HepG2 (cell line): ENCODE measurements around the gene BMI1. TPM values are rescaled to one million over a fixed set of nuclear protein-coding genes. Genes with fewer than 3 reads are reported as not detected.

Experiments
- ATAC-seq: fragments of 200-7000 bp; cut with Tn5 transposase; 3 replicates; pipeline ENCODE4 v1.9.1; 2020; ENCODE audit warnings: mild to moderate bottlenecking, moderate library complexity
- BruUV-seq: library from RNA; stranded (reverse); fragments of 400-500 nt; replicated peaks from 2 replicates; lab custom pipeline; 2021; lab: Mats Ljungman, UMichigan
- CTCF ChIA-PET: fragments of 300-600 bp; formaldehyde crosslinking; extraction: SDS; loops from one replicate; lab custom pipeline; 2021; ENCODE audit warnings: low total read pairs, inconsistent platforms, low intra/inter-chr PET ratio; lab: Yijun Ruan, JAX
- POLR2A ChIA-PET: fragments of 350-600 bp; sonication (Branson Sonifier 250); formaldehyde crosslinking; loops from one replicate; lab custom pipeline; 2020; ENCODE audit warnings: antibody characterized with exemption, inconsistent platforms; lab: Yijun Ruan, JAX
- DNase-seq: peaks from one replicate; pipeline ENCODE4 v3.0.0-alpha.2; 2015; ENCODE audit warnings: low spot score
- FAIRE-seq: peaks from 3 replicates; lab custom pipeline; 2011; peaks lifted over from hg19 to GRCh38; lab: Jason Lieb, UNC
- H2AFZ ChIP-seq: one replicate; pipeline ENCODE4 v1.6.1; 2011; ENCODE audit warnings: low read length, inconsistent platforms
- H3K27ac ChIP-seq: fragments of 300-600 bp; 3 replicates; pipeline ENCODE4 v1.8.0; 2011; ENCODE audit warnings: mixed run types, mild to moderate bottlenecking, mixed read lengths, low read length, inconsistent platforms; ENCODE audit not compliant: insufficient read depth; ENCODE audit errors: extremely low read length
- H3K27me3 ChIP-seq, 2 experiments: fragments of 200-600 bp in 1 of 2; 2 replicates in 1 of 2; 3 replicates in 1 of 2; pipeline versions ENCODE4 v1.6.0 to v1.8.0; 2011; ENCODE audit warnings: low read length in 2 of 2, mild to moderate bottlenecking in 2 of 2, moderate library complexity in 2 of 2, inconsistent platforms in 1 of 2; ENCODE audit not compliant: insufficient read depth in 2 of 2, control insufficient read depth in 1 of 2
- H3K36me3 ChIP-seq, 2 experiments: fragments of 200-600 bp in 1 of 2; replicated peaks in 1 of 2; 2 replicates in 1 of 2; 3 replicates in 1 of 2; pipeline versions ENCODE4 v1.5.1 to v1.8.0; 2011; ENCODE audit warnings: low read length in 2 of 2, inconsistent platforms in 1 of 2; ENCODE audit not compliant: insufficient read depth in 2 of 2, control insufficient read depth in 1 of 2
- H3K4me1 ChIP-seq: 2 replicates; pipeline ENCODE4 v1.5.1; 2012; ENCODE audit warnings: low read length, inconsistent platforms; ENCODE audit not compliant: insufficient read depth
- H3K4me2 ChIP-seq: 2 replicates; pipeline ENCODE4 v1.6.0; 2011; ENCODE audit warnings: low read depth, low read length, inconsistent platforms
- H3K4me3 ChIP-seq, 3 experiments: fragments of 200-600 bp in 1 of 3; sonication (generic), shearing (Covaris generic) in 1 of 3; replicated peaks in 1 of 3; 2 replicates each; pipeline ENCODE4 v1.5.1; 2011 to 2016; ENCODE audit warnings: low read length in 3 of 3, inconsistent platforms in 2 of 3, low read depth in 2 of 3, mild to moderate bottlenecking in 2 of 3, control low read depth in 1 of 3, mixed read lengths in 1 of 3; ENCODE audit not compliant: insufficient read depth in 1 of 3
- H3K79me2 ChIP-seq: one replicate; pipeline ENCODE4 v1.6.1; 2011; ENCODE audit warnings: low read length, inconsistent platforms; ENCODE audit not compliant: insufficient read depth
- H3K9ac ChIP-seq: 2 replicates; pipeline ENCODE4 v1.6.0; 2011; ENCODE audit warnings: mild to moderate bottlenecking, low read depth, low read length, inconsistent platforms; ENCODE audit not compliant: insufficient read depth
- H3K9me3 ChIP-seq: 2 replicates; pipeline ENCODE4 v1.5.1; 2012; ENCODE audit warnings: mild to moderate bottlenecking, low read length
- H4K20me1 ChIP-seq: 2 replicates; pipeline ENCODE4 v1.6.0; 2011; ENCODE audit warnings: inconsistent platforms, mild to moderate bottlenecking, low read length, moderate library complexity; ENCODE audit not compliant: insufficient read depth
- FOSL1 ChIP-seq: sonication (generic); formaldehyde crosslinking; IDR thresholded peaks from 2 replicates; pipeline ENCODE4 v1.9.0; 2021; ENCODE audit warnings: missing genetic modification reagents, borderline replicate concordance
- NFYB ChIP-seq: sonication (generic); formaldehyde crosslinking; IDR thresholded peaks from 2 replicates; pipeline ENCODE4 v1.4.0; 2020; ENCODE audit warnings: missing genetic modification reagents
- ZFP36L1 ChIP-seq: sonication (generic); formaldehyde crosslinking; IDR thresholded peaks from 2 replicates; pipeline ENCODE4 v1.8.0; 2022; ENCODE audit warnings: mild to moderate bottlenecking, missing genetic modification reagents, moderate library complexity
- ZNF230 ChIP-seq: sonication (generic); formaldehyde crosslinking; IDR thresholded peaks from 2 replicates; pipeline ENCODE4 v1.4.0; 2020; ENCODE audit warnings: mild to moderate bottlenecking, missing genetic modification reagents
- ZNF460 ChIP-seq: sonication (generic); formaldehyde crosslinking; IDR thresholded peaks from 2 replicates; pipeline ENCODE4 v1.5.1; 2020; ENCODE audit warnings: missing genetic modification reagents, mild to moderate bottlenecking, borderline replicate concordance
- ZNF629 ChIP-seq: sonication (generic); formaldehyde crosslinking; conservative IDR thresholded peaks from 2 replicates; pipeline ENCODE4 v1.5.0; 2020; ENCODE audit warnings: missing genetic modification reagents
- WGBS: methylation state at CpG from one replicate; pipeline ENCODE4 v1.1.6; 2017; ENCODE audit warnings: low lambda C conversion rate; 5-methylcytosine and 5-hydroxymethylcytosine counted together
- in situ Hi-C: cut with HindIII; loops from 2 replicates; pipeline ENCODE4 v1.10.0; 2017; ENCODE audit warnings: low pct_unique_long_range_greater_than_20kb; ENCODE audit not compliant: extremely low pct_ligation_motif_present
- intact Hi-C: fragments of 100-400 bp; cut with micrococcal nuclease; formaldehyde crosslinking; loops from one replicate; pipeline ENCODE4 v1.10.0; 2022; ENCODE audit not compliant: unreplicated experiment
- polyA plus RNA-seq, 8 experiments: library from polyadenylated mRNA; depleted of rRNA in 3 of 8; stranded (reverse) in 7 of 8; unstranded in 1 of 8; fragments of >200 nt; fragmentation: Illumina TruSeq in 4 of 8; extraction: Trizol in 4 of 8; gene quantifications; 2 replicates each; pipeline versions ENCODE4 v1.2.1 to v1.2.3, GENCODE V29; 2011 to 2016; ENCODE audit warnings: low read depth in 4 of 8, missing spikeins in 1 of 8, mixed read lengths in 1 of 8; ENCODE audit not compliant: insufficient read depth in 1 of 8
- total RNA-seq, 5 experiments: library from RNA; depleted of rRNA; stranded (reverse); fragments of >200 nt; fragmentation: Illumina TruSeq; extraction: Trizol; gene quantifications; 2 replicates each; pipeline ENCODE4 v1.2.3, GENCODE V29; 2016; ENCODE audit warnings: low read depth in 1 of 5
- TF ChIP-seq, protein P1 (sequence below): sonication (generic); formaldehyde crosslinking; IDR thresholded peaks from 2 replicates; pipeline ENCODE4 v1.4.0; 2020; ENCODE audit warnings: mild to moderate bottlenecking, missing genetic modification reagents, borderline replicate concordance
- TF ChIP-seq, protein P2 (sequence below), 2 experiments: fragments of 450-650 bp in 1 of 2; sonication (generic) in 1 of 2; formaldehyde crosslinking in 1 of 2; IDR thresholded peaks; 2 replicates each; pipeline versions ENCODE4 v1.6.1 to v1.8.0; 2016 to 2022; ENCODE audit warnings: antibody characterized with exemption in 1 of 2, mild to moderate bottlenecking in 1 of 2, missing genetic modification reagents in 1 of 2
- TF ChIP-seq, protein P3 (sequence below): sonication (generic); formaldehyde crosslinking; IDR thresholded peaks from 2 replicates; pipeline ENCODE4 v1.5.1; 2020; ENCODE audit warnings: missing genetic modification reagents, mild to moderate bottlenecking, borderline replicate concordance
- TF ChIP-seq, protein P4 (sequence below): sonication (generic); formaldehyde crosslinking; IDR thresholded peaks from 2 replicates; pipeline ENCODE4 v1.4.0; 2020; ENCODE audit warnings: mild to moderate bottlenecking, missing genetic modification reagents

BMI1 gene
- total and polyA plus RNA-seq, 2 of the 13 experiments (the other 11 are each of a cell fraction or from before 2014, with no cell fraction given), result 30.5 to 44.0 TPM

DNA sequence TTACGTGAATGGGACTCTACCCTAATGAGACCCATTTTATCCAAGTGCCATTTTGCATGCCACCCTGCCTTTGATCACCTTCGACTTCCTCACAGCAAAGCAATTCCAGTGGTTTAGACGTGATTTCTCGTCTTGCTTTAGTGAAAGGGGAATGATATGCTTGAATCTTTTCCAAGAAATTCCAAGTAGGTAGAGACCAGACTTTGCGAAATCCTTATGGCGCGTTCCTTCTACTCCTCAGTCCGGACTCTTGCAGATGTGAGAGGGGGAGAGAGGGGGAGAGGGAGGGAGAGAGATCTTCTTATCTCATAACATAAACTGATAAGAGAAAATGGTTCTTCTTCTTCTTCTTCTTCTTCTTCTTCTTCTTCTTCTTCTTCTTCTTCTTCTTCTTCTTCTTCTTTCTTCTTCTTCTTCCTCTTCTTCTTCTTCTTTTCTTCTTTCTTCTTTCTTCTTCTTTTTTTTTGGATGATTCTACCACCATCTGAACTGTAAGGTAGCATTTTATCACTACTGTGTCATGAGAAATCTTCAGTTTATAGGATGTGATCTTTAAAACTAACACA lies 25.3 kb downstream of the BMI1 start:
- H3K4me2 ChIP-seq, result no peak overlapping the region
- H2AFZ ChIP-seq, result no peak overlapping the region
- no peak overlapping the region for H3K9ac ChIP-seq
- H3K36me3 ChIP-seq, result no peaks in the 10 kb centered on the region
- ChIA-PET POLR2A (no interaction called here), CTCF (no interaction called here)
- no peak for FAIRE-seq
- DNase-seq, result no peak
- intact Hi-C loops (no loop called here), in situ Hi-C loops (no loop called here)
- no peak overlapping the region for H3K4me3 ChIP-seq
- H3K79me2 ChIP-seq, result no peaks in the 10 kb centered on the region
- H3K9me3 ChIP-seq, result no peaks in the 10 kb centered on the region
- H3K27ac ChIP-seq, result no peak overlapping the region
- BruUV-seq, result no TSS peak
- ATAC-seq, result no peak
- 62% methylated on average over 8 of the region's 8 CpGs for WGBS
- H4K20me1 ChIP-seq, result no peaks in the 10 kb centered on the region
- peaks cover 1 to 15% of the 10 kb centered on the region in 2 experiments; a peak in 2 of 5 replicates for H3K27me3 ChIP-seq
- H3K4me1 ChIP-seq, result peaks cover 6% of the 10 kb centered on the region; the same call in 1 of the 2 replicates
- no peak for TF ChIP-seq ZNF629 (CRISPR knock-in tag)
- no peak for TF ChIP-seq ZFP36L1 (CRISPR knock-in tag)
- no peak for TF ChIP-seq ZNF230
- TF ChIP-seq, protein P1, sequence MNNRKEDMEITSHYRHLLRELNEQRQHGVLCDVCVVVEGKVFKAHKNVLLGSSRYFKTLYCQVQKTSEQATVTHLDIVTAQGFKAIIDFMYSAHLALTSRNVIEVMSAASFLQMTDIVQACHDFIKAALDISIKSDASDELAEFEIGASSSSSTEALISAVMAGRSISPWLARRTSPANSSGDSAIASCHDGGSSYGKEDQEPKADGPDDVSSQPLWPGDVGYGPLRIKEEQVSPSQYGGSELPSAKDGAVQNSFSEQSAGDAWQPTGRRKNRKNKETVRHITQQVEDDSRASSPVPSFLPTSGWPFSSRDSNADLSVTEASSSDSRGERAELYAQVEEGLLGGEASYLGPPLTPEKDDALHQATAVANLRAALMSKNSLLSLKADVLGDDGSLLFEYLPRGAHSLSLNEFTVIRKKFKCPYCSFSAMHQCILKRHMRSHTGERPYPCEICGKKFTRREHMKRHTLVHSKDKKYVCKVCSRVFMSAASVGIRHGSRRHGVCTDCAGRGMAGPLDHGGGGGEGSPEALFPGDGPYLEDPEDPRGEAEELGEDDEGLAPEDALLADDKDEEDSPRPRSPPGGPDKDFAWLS (CRISPR knock-in tag), result no peak
- TF ChIP-seq ZNF460 (CRISPR knock-in tag), result no peak
- no peak for TF ChIP-seq FOSL1 (CRISPR knock-in tag)
- TF ChIP-seq, protein P2, sequence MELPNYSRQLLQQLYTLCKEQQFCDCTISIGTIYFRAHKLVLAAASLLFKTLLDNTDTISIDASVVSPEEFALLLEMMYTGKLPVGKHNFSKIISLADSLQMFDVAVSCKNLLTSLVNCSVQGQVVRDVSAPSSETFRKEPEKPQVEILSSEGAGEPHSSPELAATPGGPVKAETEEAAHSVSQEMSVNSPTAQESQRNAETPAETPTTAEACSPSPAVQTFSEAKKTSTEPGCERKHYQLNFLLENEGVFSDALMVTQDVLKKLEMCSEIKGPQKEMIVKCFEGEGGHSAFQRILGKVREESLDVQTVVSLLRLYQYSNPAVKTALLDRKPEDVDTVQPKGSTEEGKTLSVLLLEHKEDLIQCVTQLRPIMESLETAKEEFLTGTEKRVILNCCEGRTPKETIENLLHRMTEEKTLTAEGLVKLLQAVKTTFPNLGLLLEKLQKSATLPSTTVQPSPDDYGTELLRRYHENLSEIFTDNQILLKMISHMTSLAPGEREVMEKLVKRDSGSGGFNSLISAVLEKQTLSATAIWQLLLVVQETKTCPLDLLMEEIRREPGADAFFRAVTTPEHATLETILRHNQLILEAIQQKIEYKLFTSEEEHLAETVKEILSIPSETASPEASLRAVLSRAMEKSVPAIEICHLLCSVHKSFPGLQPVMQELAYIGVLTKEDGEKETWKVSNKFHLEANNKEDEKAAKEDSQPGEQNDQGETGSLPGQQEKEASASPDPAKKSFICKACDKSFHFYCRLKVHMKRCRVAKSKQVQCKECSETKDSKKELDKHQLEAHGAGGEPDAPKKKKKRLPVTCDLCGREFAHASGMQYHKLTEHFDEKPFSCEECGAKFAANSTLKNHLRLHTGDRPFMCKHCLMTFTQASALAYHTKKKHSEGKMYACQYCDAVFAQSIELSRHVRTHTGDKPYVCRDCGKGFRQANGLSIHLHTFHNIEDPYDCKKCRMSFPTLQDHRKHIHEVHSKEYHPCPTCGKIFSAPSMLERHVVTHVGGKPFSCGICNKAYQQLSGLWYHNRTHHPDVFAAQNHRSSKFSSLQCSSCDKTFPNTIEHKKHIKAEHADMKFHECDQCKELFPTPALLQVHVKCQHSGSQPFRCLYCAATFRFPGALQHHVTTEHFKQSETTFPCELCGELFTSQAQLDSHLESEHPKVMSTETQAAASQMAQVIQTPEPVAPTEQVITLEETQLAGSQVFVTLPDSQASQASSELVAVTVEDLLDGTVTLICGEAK (IDR thresholded peaks at IDR 0.05), result no peak
- TF ChIP-seq, protein P2 (CRISPR knock-in tag; IDR thresholded peaks at IDR 0.05), result no peak
- no peak for TF ChIP-seq NFYB (CRISPR knock-in tag)
- TF ChIP-seq, protein P3, sequence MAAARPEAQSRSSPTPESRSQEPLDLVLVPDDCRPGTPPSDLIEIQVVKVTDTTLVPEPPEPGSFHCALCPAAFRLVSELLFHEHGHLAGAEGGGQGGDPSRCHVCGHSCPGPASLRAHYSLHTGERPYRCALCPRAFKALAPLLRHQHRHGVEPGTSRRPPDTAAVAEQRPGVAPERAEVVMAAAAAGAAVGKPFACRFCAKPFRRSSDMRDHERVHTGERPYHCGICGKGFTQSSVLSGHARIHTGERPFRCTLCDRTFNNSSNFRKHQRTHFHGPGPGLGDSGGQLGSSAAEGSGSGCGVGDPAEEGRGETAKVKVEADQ (CRISPR knock-in tag), result no peak
- TF ChIP-seq, protein P4, sequence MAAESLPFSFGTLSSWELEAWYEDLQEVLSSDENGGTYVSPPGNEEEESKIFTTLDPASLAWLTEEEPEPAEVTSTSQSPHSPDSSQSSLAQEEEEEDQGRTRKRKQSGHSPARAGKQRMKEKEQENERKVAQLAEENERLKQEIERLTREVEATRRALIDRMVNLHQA (CRISPR knock-in tag), result no peak
